SH-SY5Y (cell line): ENCODE results near the gene LYPLA2.

Experiments
- GATA2 ChIP-seq: IDR thresholded peaks from 2 replicates; pipeline ENCODE4 v1.6.1; 2011; ENCODE audit warnings: mild to moderate bottlenecking, low read depth, low read length
- GATA3 ChIP-seq: IDR thresholded peaks from 2 replicates; pipeline ENCODE4 v1.6.1; 2011; ENCODE audit warnings: low read depth, mild to moderate bottlenecking, low read length, moderate library complexity

- TF ChIP-seq GATA3 (no peak), GATA2 (no peak)
Measured at GRCh38 chr1:23759277-23759676, 31.7 kb upstream of the LYPLA2 start.
